Ectodermal cell (in vitro differentiated cells): ENCODE measurements around the gene NPHP4.

Source experiments
- H3K27ac ChIP-seq: 2 replicates; pipeline ENCODE4 v1.7.0; 2013; ENCODE audit warnings: mild to moderate bottlenecking, low read depth, low read length; ENCODE audit not compliant: insufficient read depth, poor library complexity, severe bottlenecking
- H3K27me3 ChIP-seq: 2 replicates; pipeline ENCODE4 v1.7.0; 2013; ENCODE audit warnings: mild to moderate bottlenecking, low read length; ENCODE audit not compliant: insufficient read depth, control insufficient read depth, poor library complexity, severe bottlenecking
- H3K36me3 ChIP-seq: one replicate; pipeline ENCODE4 v1.7.0; 2013; ENCODE audit warnings: low read length; ENCODE audit not compliant: control insufficient read depth, insufficient read depth
- H3K4me1 ChIP-seq: one replicate; pipeline ENCODE4 v1.7.0; 2013; ENCODE audit warnings: low read length; ENCODE audit not compliant: control insufficient read depth, insufficient read depth
- H3K4me3 ChIP-seq: 2 replicates; pipeline ENCODE4 v1.7.0; 2013; ENCODE audit warnings: low read depth, low read length, control low read depth; ENCODE audit not compliant: insufficient read depth
- H3K9me3 ChIP-seq: 2 replicates; pipeline ENCODE4 v1.7.0; 2013; ENCODE audit warnings: mild to moderate bottlenecking, low read length, moderate library complexity; ENCODE audit not compliant: control insufficient read depth
- WGBS, 2 experiments: methylation state at CpG; one replicate each; pipeline ENCODE4 v1.1.7; 2013; ENCODE audit warnings: missing lambda C conversion rate in 2 of 2; 5-methylcytosine and 5-hydroxymethylcytosine counted together

Gene NPHP4

DNA sequence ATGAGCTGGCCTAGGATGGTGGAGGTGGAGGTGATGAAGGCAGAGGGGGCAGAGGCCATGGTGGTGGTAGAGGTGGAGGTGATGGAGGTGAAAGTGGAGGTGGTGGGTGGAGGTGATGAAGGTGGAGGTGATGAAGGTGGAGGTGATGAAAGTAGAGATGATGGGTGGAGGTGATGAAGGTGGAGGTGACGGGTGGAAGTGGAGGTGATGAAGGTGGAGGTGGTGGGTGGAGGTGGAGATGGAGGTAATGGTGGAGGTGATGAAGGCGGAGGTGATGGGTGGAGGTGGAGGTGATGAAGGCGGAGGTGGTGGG lies 19.7 kb upstream of the NPHP4 start:
- 88 to 90% methylated on average over 3 of the region's 3 CpGs for WGBS, 2 experiments
- Histone ChIP-seq H3K27me3 (no peaks in the 10 kb centered on the region), H3K27ac (no peak overlapping the region), H3K36me3 (no peaks in the 10 kb centered on the region), H3K4me3 (no peak overlapping the region), H3K9me3 (no peaks in the 10 kb centered on the region), H3K4me1 (peaks cover 15% of the 10 kb centered on the region)

DNA sequence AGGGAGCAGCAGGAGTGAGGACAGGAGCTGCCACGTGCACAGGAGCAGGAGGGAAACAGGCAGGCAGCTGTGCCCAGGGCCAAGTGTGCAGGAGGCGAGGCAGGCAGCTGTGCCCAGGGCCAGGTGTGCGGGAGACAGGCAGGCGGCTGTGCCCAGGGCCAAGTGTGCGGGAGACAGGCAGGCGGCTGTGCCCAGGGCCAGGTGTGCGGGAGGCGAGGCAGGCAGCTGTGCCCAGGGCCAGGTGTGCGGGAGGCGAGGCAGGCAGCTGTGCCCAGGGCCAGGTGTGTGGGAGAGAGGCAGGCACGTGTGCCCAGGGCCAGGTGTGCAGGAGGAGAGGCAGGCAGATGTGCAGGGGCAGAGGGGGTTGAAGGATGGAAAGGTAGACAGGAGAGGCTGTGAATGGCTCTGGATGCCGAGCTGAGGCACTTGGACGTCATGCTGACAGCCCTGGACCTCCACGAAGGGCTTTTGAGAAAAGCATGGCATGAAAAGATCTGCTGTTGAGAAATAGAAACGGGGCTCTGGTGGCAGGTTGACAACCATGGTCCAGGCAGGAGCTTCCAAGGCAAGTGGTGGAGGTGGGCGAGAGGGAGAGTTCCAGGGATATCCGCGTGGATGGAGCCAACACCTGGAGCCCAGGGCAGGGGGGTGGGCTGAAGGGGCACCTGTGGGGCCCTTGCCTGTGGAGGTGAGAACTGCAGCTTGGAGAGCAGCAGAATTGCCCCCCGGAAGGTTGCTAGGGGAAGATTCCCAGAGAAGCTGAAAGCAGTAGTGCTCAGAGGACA lies 19.1 kb upstream of the NPHP4 start:
- Histone ChIP-seq H3K4me1 (peaks cover 18% of the 10 kb centered on the region), H3K27me3 (no peaks in the 10 kb centered on the region), H3K4me3 (no peak overlapping the region), H3K36me3 (no peaks in the 10 kb centered on the region), H3K9me3 (no peaks in the 10 kb centered on the region), H3K27ac (no peak overlapping the region)
- WGBS, 2 experiments: 93% methylated on average over 19 of the region's 19 CpGs

DNA sequence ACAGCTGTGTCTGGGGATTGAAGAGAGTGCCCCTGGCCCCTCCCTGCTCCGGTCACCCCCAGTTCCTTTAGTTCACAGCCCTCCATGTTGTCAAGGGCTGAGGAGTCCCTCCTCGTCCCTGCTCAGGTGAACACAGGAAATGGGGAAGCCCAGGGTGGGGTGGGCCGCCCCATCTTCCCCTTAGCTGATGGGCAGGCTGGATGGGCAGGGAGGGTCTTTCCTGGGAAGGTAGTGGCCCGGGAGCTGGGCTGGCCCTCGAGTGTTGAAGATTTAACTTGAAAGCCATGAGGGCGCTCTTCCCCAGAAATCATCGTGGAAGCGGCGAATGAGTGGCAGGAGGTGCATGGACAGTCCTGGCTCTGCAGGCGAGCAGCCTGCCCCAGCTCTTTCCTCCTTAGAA lies 18.3 kb upstream of the NPHP4 start:
- 82 to 84% methylated on average over 10 of the region's 10 CpGs for WGBS, 2 experiments
- Histone ChIP-seq H3K9me3 (no peaks in the 10 kb centered on the region), H3K36me3 (no peaks in the 10 kb centered on the region), H3K4me1 (peaks cover 18% of the 10 kb centered on the region), H3K4me3 (no peak overlapping the region), H3K27me3 (no peaks in the 10 kb centered on the region), H3K27ac (no peak overlapping the region)

DNA sequence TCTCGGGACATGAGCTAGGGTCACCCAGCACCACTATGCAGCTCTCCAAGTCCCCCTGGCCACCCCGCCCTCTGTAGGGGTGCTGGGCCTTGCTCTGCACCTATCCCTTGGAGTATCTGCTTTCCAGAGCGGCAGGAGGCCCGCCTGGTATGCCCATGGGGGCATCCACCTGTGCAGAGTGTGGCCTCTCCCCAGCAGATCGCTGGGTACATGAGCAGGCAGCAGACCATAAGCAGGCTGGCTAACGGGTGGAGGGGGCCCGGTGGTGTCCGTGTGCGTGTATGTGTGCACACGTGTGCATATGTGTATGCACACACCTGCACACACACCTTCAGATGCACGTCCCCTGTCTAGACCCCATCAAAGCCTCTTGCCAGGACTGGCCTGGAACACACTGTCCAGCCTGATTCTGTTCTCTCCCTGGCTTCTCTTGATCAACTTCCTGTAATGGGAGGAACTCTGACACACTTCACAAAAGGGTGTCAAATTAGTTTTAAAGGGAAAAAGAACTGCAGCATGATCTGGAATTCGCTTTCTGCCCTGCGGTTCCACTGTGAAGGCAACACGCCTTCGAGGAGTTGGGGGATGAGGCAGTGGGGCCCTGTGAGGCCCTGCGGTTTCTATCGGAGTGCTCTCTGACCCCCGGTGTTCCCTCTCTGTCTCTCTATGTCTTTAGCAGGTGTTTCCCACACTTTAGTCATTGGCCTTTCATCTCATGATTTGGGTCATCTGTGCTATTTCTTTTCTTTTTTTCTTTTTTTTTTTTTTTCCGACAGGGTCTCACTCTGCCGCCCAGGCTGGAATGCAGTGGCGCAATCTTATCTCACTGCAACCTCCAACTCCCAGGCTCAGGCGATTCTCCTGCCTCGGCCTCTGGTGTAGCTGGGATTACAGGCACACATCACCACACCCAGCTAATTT lies 17.2 kb upstream of the NPHP4 start:
- Histone ChIP-seq H3K36me3 (no peaks in the 10 kb centered on the region), H3K27ac (no peak overlapping the region), H3K4me1 (peaks cover 21% of the 10 kb centered on the region), H3K9me3 (no peaks in the 10 kb centered on the region), H3K27me3 (no peaks in the 10 kb centered on the region), H3K4me3 (no peak overlapping the region)
- WGBS, 2 experiments: 91 to 94% methylated on average over 23 of the region's 23 CpGs

DNA sequence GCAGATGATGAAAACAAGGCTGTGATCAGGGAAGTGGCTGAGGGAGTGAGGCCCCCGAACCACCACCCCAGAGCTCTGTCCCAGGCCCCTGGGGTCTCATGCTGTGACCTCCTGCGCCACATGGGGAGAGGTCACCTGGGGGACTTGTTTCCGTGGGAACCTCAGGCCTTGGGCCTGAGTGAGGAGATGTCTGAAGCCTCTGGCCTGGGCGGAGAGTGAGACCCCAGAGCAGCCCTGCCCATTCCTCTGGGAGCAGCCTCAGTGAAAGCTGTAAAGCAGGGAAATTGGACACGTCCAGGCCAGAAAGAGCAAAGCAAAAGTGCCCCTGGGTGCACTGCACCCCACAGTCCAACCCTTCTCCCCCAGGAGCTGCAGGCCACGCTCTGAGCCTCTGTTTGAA lies 16.5 kb upstream of the NPHP4 start:
- 73 to 78% methylated on average over 6 of the region's 6 CpGs for WGBS, 2 experiments

DNA sequence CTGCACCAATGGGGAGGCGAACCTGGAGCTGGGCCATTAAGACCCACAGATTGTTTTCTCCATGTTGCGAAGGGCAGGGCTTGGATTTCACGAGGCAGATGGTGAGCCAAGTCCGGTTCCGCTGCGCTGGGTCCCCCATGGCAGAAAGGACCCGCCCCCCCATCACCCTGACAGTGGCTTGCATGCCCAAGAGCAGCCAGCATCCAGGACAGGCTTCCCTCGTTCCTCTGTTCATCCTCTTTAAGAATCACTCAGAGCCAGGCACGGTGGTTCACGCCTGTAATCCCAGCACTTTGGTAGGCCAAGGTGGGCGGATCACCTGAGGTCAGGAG lies 15.8 kb upstream of the NPHP4 start:
- H3K27me3 ChIP-seq: no peaks in the 10 kb centered on the region
- peaks cover 34% of the 10 kb centered on the region for H3K4me1 ChIP-seq
- no peaks in the 10 kb centered on the region for H3K9me3 ChIP-seq
- H3K27ac ChIP-seq: no peak overlapping the region
- no peak overlapping the region for H3K4me3 ChIP-seq
- no peaks in the 10 kb centered on the region for H3K36me3 ChIP-seq
- 92% methylated on average over 11 of the region's 11 CpGs for WGBS, 2 experiments

More for the DNA sequence above, 16.5 kb upstream of the NPHP4 start:
- Histone ChIP-seq H3K27ac (no peak overlapping the region), H3K9me3 (no peaks in the 10 kb centered on the region), H3K4me3 (no peak overlapping the region), H3K27me3 (no peaks in the 10 kb centered on the region), H3K36me3 (no peaks in the 10 kb centered on the region), H3K4me1 (peaks cover 28% of the 10 kb centered on the region)

DNA sequence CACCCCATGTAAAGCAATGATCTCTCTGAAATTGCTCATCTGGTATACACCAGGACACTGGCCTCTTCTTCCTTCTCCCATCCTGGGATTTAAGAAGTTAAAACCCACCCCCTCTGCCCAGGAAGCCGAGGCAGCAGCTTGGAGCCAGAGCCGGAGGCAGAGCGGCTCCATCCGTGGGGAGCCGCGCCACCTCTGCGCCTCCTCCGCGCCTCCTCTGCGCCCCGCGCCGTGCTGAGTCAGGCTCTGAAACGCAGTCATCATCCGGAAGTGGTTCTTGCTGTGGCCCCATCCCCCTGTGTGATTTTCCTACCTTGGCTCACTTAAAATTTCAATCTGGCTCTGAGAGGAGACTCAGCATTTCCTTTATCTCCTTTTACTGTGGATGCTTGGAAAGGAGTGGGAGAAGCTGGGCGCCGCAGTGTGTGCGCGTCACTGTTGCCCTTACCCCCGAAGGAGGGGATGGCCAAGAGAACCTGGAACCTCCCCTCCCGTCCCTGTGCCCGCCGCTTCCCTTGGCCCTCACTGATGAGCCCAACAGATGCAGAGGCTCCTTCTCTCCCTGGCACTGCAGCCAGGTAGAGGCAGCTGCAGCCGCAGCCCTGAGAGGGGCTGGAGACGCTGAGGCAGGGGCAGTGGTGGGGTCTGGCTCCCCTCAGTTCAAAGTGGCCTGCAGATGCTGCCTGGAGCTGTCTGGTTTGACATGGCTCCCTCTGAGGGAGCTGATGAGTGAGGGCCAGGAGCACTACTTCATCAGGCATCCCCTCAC lies 15.3 kb upstream of the NPHP4 start:
- WGBS, 2 experiments: 86% methylated on average over 25 of the region's 25 CpGs
- no peaks in the 10 kb centered on the region for H3K36me3 ChIP-seq
- peaks cover 40% of the 10 kb centered on the region for H3K4me1 ChIP-seq
- H3K27me3 ChIP-seq: no peaks in the 10 kb centered on the region
- H3K4me3 ChIP-seq: no peak overlapping the region
- H3K9me3 ChIP-seq: no peaks in the 10 kb centered on the region
- no peak overlapping the region for H3K27ac ChIP-seq

DNA sequence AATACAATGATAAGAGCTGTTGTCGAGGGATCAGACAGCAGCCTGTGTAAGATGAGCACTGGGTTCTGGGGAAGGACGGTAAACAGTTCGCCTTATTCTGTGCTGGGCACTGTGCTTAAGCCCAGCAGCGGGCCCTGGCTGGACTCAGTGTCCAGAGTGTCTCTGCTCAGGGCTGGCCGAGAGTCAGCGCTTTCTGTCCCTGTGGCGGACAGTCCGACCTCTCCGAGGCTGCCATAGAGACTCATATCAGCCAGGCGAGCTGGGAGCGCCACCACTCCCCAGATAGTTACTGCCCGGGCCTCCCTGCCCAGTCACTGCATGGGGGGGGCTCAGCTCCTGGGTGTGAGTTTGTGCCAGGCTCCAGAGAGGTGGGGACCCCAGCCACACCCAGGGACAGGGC lies 14.7 kb upstream of the NPHP4 start:
- no peak overlapping the region for H3K27ac ChIP-seq
- H3K27me3 ChIP-seq: no peaks in the 10 kb centered on the region
- no peaks in the 10 kb centered on the region for H3K9me3 ChIP-seq
- peaks cover 42% of the 10 kb centered on the region for H3K4me1 ChIP-seq
- 94% methylated on average over 12 of the region's 12 CpGs for WGBS, 2 experiments
- H3K4me3 ChIP-seq: no peak overlapping the region
- no peaks in the 10 kb centered on the region for H3K36me3 ChIP-seq

DNA sequence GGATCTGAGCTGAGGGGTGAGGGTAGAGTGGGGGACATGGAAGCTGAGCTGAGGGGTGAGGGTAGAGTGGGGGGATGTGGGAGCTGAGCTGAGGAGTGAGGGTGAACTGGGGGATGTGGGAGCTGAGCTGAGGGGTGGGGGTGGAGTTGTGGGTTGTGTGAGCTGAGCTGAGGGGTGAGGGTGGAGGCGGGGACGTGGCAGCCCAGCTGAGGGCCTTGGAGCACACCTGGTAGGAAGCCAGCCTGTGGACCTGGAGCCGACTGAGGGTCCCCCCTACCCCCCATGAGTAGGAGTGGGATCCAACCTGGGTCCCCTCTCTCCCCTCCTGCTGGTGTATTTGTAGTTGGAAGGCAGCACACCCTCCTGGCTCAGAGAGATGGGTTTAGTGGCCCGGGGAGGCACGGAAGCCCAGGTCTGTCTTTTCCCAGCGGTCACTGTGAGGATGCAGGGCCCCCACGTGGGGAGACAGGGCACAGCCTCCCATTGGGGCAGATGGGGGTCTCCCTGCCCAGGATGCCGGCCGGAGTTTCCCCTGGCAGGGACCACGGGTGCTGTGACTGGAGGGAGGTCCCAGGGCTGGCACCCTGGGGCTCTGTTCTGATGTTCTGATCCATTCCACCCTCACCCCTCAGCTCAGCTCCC lies 13.2 kb upstream of the NPHP4 start:
- no peak overlapping the region for H3K27ac ChIP-seq
- no peaks in the 10 kb centered on the region for H3K27me3 ChIP-seq
- no peaks in the 10 kb centered on the region for H3K9me3 ChIP-seq
- WGBS, 2 experiments: 84 to 85% methylated on average over 10 of the region's 10 CpGs
- H3K4me1 ChIP-seq: peaks cover 55% of the 10 kb centered on the region
- H3K36me3 ChIP-seq: no peaks in the 10 kb centered on the region
- no peak overlapping the region for H3K4me3 ChIP-seq
